GM19023 (cell line): ENCODE measurements around the gene ASB2.

Experiments
- ATAC-seq: cut with Tn5 transposase; IDR thresholded peaks from one replicate; pipeline ENCODE4 v1.9.1; 2021; ENCODE audit warnings: mild to moderate bottlenecking, moderate library complexity; ENCODE audit not compliant: unreplicated experiment

Gene ASB2

DNA sequence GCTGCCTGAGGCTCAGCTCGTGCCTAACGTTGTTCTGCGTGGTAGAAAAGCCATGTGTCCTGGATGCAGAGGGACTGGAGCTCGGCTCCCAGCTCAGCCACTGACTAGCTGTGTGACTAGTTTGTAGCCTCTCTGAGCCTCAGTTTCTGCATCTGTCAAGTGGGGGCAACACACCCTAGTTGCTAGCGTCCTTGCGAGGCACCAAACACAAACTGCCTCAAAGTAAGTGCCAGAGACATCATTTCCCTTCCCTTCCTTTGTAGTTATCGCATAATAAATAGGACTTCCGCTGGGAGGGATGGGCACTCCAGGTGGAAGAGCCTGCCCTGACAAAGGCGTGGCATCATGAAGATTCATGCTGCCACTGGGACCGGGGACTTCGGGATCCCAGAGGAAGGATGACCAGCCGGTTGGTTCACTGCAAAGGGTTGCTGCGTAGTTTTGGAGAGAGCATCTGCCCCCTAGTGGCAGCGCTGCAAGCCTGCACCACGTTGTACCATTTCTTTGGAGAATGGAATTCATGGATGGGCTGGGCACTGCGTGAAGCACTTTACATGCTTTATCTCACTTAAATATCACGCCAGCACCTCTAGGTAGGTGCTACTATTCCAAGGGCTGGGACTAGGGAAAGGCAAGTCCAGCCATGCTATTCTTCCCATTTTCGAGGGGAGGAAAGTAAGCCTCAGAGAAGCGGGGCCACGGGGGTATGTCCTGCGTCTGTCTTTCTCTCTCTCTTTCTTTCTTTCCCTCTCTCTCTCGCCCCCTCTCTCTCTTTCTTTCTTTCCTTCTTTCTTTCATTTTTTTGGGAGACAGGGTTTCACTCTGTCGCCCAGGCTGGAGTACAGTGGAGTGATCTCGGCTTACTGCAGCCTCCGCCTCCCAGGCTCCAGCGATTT, 25.4 kb upstream of the ASB2 start:
- ATAC-seq = no peak

DNA sequence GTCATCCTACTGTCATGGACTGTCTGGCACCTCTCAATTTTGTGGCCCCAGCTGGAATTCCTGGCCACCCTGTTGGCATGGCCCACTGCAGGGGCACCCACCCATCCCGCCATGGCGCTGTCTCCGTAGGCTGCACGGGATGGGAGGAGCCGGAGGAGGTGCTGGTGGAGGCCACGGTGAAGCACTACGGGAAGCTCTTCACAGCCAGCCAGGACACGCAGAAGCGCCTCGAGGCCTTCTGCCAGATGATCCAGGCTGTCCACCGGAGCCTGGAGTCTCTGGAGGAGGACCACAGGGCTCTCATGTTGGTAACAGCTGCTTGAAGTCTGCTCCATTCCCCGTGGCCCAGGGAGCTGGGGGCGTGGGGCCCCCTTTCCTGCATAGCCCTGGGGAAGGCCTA, 24.6 kb upstream of the ASB2 start:
- no peak for ATAC-seq

DNA sequence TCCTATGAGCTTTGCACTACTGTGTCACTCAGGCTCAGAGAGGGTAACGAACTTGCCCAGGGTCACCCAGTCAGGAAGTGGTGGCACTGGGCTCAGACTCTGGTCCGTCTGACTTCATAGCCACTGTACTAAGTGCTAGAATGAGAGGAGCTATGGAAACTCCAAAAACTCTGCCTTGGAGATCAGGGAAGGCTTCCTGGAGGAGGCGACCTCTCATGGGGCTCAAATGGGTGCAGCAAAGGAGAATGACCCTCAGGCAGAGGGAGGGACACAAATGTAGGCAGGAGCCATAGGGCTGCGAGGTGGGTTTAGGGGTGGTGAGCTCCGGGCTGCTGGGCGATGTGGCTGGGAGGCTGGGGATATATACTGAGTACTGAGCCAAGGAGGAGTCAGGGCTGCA, 23.9 kb upstream of the ASB2 start:
- no peak for ATAC-seq

DNA sequence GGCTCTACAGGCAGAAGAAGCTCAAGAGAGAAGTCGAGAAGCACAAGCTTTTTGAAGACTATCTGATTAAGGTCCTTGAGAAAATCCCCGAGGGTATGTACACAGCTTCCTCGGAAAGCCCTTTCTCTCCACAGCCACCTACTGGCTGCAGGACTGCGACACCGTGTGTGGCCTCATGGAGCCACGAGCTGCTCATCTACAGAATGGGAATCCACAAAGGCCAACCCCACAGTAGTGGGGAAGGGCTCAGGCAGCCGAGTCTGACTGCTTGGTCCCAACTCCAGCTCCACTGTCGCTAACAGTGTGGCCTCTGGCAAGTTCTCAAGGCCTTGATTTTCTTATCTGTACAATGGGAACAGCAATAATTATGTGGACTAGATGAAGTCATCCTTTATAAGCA, 23.2 kb upstream of the ASB2 start:
- no peak for ATAC-seq

DNA sequence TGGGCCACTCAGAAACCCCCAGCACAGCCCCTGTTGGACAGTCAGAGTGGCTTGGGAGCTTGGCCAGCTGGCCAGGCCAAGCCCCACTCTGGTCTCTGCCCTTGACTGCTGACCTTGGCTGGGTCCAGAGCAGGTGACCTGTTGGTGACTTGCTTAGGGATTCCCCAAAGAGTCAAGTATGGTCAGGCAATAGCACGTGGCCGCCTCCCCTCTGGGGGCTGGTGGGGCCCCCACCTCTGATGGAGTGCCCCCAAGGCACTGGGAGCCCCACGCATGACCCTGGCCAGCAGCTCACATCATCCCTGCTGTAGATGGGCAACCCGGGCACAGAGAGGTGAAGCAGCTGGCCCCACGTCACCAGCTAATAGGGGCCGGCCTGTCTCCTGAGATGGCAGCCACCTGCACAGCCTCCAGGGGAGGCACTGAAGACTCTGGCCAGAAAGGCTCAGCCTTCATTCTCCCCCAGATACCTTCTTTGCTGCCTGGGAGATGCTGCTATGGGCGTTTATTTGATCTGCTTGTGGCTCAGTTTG, 22.6 kb upstream of the ASB2 start:
- no peak for ATAC-seq

DNA sequence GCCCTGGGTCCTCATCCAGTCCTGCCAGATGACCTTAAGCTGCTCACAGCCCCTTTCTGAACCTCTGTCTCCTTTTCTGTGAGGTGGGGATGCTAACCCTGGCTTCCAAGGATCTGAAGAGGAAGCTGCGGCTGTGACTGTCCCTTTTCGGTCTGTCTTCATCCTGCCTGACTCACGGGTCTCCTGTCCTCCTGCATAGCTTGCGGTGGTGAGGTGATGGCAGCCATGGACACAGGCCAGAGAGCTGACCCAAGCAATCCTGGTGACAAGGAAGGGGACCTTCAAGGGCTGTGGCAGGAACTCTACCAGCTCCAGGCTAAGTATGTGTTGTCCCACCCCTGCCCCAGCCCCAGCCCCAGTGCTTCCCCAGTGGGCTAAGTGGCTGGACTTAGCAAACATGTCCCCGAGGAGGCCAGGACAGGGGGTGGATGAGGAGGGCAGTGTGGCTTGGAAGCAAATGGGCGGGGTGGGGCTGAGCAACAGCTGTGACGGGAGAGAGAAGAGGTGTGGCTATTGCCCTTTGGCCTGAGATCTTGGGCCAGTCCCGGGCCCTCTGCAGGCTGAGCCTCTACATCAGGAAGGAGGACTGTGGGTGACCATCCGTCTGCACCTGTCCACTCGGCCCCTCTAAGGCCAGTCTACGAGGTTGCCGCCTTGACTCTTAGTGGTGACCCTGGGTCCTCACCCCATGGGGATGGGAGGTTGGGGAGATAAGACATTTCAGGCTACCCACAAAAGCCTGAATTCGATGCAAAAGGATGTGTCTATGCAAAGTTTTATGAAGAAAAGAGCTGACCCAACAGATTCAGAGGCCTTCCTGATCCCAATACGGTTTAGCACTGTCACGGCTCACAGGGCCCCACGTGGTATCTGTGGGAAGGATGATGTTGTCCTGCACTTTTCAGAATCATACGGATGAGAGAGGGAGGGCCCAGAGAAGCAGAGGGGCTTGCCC, 21.8 kb upstream of the ASB2 start:
- ATAC-seq = no peak

DNA sequence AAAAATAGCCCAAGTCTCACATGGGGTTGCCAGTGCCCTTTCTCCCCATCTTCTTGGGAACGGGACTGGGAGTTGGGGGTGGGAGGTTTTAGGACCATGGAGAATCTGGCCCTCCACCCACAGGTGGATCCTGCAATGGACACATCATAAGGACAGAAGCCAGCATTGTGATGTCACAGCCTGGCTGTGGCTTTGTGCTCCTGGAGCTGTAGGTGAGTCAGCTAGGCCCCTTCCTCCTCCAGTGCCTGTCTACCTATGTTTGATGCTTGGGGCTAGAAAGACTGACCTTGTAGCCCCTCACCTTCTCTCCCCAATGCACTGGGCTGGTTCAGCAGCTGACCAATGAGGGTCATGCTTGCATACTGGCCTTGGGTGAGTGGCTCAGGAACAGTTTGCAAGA, 20.7 kb upstream of the ASB2 start, which contains the start of gene CCDC197:
Gene CCDC197, plus strand, starts transcription at position 220 of the 400 bp plus-strand sequence. CDS start 831 bp downstream, outside the sequence.
- ATAC-seq = no peak

DNA sequence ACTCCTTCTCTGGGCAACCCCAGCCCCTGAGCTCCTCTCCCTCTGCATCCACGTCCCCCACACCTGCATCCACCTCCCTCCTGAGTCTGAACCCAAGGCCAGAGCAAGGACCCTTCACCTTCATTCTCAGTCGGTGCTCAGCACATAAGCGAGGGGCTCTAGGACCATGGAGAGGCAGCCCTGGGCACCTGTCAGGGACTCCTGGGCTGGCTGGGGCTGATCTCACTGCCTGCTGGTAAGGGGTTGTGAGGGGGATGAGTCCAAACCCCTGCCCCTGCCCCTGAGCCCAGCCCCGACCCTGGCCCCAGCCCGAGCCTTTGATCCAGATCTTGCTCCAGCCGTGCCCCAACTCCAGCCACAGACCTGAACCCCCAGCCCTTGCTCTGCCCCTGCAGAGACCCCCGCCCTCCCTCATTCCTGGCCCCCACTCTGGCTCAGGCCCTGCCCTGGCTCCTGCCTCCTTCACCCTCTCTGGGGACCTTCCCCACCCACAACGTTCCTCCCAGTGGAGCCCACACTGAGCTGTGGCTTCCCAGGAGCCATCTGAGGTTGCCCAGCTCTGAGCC, 19.8 kb upstream of the ASB2 start:
- ATAC-seq = no peak

DNA sequence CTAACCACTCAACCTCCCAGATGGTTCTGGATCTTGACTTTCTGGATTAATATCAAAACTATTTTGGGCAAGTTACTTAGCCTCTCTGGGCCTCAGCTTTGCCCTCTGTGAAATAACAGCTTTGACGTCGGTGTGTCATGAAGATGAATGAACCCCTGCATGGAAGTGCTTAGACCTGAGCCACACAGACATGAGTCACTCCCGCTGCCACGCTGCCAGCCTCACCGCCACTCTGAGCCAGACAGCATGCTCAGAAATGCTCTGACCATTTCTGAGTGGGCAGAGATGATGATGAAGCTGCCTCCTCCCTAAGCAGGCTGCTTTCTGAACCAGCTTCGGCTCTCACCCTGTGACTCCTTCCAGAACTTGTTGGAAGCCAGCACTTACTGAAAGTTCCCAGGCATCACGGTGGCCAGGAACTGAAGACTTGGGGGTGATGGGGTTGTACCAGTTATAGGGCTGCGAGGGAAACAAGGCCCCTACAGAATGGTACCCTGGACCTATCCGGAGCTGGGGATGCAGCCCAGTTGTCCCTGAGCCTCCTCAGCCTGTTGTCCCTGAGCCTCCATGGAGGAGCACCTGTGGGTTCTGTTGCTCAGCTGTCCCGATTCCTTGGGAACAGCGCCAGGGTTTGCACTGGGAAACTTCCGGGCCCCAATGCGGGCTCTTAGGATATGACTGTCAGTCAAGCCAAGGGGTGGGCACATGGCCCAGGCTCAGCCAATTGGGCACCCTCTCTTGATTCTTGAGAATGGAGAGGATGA, 18.7 kb upstream of the ASB2 start:
- ATAC-seq = no peak

DNA sequence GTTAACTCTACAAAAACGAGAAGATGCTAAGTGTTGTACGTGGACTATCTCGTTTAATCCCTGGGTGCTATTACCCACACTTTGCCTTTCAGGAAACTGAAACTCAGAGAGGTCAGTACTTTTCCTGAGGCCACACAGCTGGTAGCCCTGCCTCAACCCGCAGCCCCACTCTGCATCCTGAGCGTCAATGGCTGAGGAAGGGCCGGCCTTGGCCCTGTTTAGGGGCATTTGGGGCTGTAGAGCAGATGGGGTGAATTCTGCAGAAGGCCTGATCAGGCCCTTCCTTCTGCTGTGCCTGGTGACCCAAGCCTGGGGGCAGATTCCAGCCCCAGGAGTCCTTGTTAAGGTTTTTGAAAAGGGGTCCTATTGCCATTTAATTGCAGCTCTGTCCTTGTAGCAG, 17.0 kb upstream of the ASB2 start:
- no peak for ATAC-seq

DNA sequence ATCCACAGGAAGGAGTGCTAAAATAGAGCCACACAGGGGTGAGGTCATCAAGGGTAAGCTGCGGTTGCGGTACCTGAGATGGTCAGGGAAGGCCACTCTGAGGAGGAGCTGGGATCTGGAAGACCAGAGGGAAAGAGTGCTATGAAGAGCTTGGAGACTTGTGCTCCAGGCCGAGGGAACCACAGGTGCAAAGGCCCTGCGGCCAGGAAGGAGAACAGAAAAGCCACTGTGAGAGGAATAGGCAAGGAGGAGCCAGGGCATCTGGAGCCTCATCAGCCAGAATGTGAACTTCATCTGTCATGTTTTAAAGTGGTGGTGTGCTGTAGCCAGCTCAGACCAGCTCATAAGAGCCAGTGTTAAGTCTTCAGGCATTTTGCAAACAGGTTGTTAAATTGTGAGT, 15.3 kb upstream of the ASB2 start:
- ATAC-seq = no peak

DNA sequence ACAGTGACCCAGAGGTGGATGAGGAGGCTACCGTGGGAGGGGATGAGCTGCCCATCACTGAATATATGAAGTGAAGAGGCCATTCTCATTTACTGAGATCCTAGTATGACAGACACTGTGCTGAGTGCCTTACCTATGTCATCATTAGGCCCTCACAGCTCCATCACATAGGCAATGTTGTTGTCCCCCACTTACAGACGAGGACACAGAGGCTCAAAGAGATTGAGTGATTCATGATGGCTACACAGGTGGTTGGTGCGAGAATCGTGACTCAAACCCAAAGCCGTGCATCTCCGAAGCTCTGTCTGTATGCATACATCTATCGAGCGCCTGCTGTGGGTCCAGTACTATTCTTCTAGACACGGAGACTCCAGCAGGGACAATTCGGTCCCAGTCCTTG, 14.8 kb upstream of the ASB2 start:
- ATAC-seq = no peak

DNA sequence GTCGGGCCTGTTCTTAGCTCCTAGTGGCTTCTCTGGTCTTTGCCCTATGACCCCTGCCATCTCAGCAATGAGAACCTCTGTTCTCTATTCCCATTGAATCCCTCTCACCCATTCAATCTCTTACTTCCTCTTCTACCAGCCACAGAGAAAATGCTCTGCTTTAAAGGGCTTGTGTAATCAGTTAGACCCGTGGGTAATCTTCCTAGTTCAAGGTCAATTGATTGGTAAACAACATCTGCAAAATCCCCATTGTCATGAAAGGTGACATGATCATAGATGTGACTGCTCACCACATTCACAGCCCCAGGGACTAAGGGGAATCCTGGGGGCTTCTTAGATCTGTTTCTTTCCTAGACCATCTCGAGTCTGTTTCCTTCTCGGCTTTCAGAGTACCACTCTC, 13.6 kb upstream of the ASB2 start:
- peak; percentile 61 for ATAC-seq

DNA sequence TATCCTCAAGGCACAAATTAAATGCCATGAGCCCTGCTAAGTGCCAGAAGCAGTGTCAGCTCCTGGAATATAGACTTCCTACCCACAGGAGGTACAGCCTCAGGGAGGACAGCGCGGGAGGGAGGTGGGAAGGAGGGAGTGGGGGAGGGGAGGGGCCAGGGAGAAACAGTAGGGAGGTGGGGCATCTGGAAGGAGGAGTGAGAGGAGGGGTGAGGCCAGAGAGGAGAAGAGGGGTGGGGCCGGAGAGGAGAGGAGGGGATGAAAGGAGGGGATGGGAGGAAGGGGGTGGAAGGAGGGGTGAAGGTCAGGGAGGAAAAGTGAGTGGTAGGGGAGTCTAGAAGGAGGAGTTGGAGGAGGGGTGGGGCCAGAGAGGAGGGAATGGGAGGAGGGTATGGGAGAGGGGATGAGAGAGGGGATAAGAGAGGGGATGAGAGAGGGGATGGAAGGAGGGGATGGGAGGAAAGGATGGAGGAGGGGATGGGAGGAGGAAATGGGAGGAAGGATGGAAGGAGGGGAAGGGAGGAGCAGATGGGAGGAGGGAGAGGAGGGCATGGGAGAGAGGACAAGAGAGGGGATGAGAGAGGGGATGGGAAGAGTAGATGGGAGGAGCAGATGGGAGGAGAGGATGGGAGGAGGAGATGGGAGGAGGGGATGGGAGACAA, 11.6 kb upstream of the ASB2 start:
- no peak for ATAC-seq

DNA sequence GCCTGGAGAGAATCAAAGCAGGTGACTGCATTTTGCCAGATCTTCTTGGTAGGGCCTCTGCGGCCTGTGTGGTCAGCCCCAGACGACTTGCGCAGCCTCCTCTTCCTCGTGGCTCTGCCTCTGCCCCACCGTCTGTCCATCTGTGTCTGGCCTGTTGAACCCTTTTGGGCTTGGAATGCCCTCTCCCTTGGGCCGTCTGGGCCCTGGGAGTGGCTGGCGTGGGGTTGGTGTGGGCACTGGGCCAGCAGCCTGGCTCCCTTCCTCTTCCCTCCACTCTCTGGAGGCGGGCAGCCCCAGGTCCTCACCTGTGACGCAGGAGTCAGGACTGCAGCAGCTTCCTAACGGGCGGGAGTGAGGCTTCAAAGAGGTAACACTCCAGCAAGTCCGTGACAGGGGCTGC, 11.0 kb upstream of the ASB2 start:
- no peak for ATAC-seq

DNA sequence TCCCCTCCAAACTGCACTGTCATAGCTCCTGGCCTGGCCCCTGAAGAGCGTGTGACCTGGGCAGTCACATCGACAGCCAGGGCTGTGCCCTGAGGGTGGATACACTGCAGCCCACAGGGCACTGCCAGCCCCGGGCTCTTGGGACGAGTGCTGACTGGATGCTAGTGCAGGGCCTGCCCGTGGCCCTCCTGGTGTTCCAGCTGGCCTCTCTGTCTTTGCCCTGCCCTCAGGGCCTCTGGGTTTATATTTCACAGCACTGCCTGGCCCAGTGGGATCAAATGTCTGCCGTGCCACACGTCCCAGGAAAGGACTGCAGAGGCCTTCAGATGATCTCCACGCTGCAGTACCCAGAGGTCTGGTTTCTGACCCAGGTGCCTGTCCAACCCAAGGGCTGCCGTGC, 10.6 kb upstream of the ASB2 start:
- ATAC-seq = no peak

DNA sequence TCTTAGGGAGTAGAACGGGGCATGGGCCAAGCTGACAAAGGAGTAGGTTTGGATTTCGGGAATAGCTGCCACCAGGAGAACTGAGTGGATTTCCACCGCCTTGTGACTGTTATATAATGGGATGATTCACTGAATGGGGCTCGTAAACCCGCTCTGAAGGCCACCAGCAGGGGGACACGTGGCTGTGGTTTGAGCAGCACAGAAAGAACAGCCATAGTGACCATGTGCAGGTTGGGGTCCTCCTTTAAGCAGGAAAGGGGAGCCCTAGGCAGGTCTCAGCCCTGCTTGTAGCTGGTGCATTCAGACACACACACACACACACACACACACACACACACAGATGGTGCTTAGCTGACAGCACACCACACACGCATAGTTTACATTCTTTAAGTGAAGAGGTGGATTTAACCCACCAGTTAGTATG, 8.6 kb upstream of the ASB2 start:
- ATAC-seq = no peak

DNA sequence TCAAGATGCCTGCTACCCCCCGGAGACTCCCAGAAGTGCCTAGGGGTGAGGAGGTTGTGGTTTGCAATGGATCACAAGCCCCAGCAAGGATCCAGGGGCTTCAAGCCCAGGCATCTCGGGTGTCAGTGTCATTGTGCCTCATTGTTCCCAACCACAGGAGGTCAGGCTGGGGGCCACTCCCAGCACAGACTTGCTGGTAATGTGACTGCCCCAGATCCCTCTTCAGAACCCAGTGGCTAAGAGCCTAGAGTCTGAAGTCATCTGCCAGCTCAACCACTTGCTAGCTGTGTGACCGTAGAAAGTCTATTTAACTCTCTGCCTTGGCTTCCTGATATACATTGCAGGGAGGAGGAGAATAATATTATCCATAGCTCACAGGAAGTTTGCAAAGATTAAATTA, 7.7 kb upstream of the ASB2 start:
- no peak for ATAC-seq

DNA sequence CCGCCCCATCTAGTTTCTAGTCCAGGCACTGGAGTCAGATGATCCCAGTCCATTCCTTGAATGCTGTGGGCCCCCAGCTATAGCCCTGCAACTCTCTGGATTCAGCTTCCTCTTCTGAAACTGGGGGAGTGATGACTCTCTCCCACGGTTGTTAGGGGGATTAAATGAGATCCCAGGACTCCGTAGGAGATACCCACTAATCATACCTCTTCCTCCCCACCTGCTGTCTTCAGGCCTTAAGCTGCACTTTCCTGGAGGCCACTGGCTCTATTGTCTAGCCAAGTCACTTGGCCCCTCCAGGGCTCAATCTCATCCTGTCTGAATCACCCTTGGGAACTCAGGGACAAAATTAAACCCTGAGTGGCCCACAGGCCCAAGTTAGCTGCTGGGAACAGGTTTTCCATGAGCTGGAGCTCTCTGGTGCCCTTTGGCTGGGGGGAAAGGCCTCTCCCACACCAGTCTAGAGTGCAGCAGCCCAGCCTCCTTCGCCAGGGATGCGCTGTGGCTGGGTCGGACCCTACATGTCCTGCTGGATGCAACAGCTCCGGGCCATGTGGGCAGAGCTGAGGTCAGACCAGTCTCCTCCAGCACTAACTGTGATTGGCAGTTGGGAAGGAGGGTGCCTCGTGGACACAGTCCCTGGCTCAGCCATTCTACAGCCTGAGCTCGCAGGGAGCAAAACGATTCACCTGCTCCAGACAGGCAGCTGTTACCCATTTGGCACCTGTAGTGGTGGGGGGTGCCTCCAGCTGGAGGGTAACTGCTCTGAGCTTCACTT, 6.0 kb upstream of the ASB2 start:
- ATAC-seq = no peak
